GM19468 (cell line): ENCODE data around the gene CD99L2.

Experiments used
- ATAC-seq: cut with Tn5 transposase; IDR thresholded peaks from one replicate; pipeline ENCODE4 v1.9.1; 2021; ENCODE audit warnings: mild to moderate bottlenecking, moderate library complexity, moderate number of reproducible peaks; ENCODE audit not compliant: unreplicated experiment; ENCODE audit errors: extremely low read depth

The CD99L2 gene

GRCh38 chrX:150821971-150822370, 76.5 kb downstream of the CD99L2 start:
- no peak for ATAC-seq

- no peak for ATAC-seq
These were observed 84.5 kb downstream of the CD99L2 start for GRCh38 chrX:150813922-150814321.

GRCh38 chrX:150806827-150807226, 91.6 kb downstream of the CD99L2 start:
- no peak for ATAC-seq

GRCh38 chrX:150805736-150806135, 92.7 kb downstream of the CD99L2 start:
- ATAC-seq: no peak

GRCh38 chrX:150792949-150793527, 105.4 kb downstream of the CD99L2 start:
- no peak for ATAC-seq

GRCh38 chrX:150790021-150790420, 108.4 kb downstream of the CD99L2 start:
- ATAC-seq: no peak

GRCh38 chrX:150781677-150782076, 116.8 kb downstream of the CD99L2 start:
- ATAC-seq: no peak

GRCh38 chrX:150779385-150779784, 119.1 kb downstream of the CD99L2 start:
- no peak for ATAC-seq

GRCh38 chrX:150777328-150777992, 121.0 kb downstream of the CD99L2 start:
- ATAC-seq: no peak

- no peak for ATAC-seq
These were observed 122.7 kb downstream of the CD99L2 start for GRCh38 chrX:150775569-150776350.

GRCh38 chrX:150774798-150775568, 123.5 kb downstream of the CD99L2 start:
- no peak for ATAC-seq

- ATAC-seq: no peak
These were observed 124.8 kb downstream of the CD99L2 start for GRCh38 chrX:150773634-150774033.

GRCh38 chrX:150773117-150773516, 125.4 kb downstream of the CD99L2 start:
- ATAC-seq: no peak

- ATAC-seq: no peak
These were observed 126.1 kb downstream of the CD99L2 start for GRCh38 chrX:150772150-150772970.

GRCh38 chrX:150771116-150771515, 127.4 kb downstream of the CD99L2 start:
- no peak for ATAC-seq

GRCh38 chrX:150770623-150771022, 127.8 kb downstream of the CD99L2 start:
- no peak for ATAC-seq

GRCh38 chrX:150769408-150769807, 129.1 kb downstream of the CD99L2 start:
- ATAC-seq: no peak

GRCh38 chrX:150768580-150769190, 129.8 kb downstream of the CD99L2 start:
- ATAC-seq: no peak

GRCh38 chrX:150768132-150768485, 130.4 kb downstream of the CD99L2 start:
- no peak for ATAC-seq
